ENCODE measurements around the gene ANKRD16.

- TF ChIP-seq, protein P1, sequence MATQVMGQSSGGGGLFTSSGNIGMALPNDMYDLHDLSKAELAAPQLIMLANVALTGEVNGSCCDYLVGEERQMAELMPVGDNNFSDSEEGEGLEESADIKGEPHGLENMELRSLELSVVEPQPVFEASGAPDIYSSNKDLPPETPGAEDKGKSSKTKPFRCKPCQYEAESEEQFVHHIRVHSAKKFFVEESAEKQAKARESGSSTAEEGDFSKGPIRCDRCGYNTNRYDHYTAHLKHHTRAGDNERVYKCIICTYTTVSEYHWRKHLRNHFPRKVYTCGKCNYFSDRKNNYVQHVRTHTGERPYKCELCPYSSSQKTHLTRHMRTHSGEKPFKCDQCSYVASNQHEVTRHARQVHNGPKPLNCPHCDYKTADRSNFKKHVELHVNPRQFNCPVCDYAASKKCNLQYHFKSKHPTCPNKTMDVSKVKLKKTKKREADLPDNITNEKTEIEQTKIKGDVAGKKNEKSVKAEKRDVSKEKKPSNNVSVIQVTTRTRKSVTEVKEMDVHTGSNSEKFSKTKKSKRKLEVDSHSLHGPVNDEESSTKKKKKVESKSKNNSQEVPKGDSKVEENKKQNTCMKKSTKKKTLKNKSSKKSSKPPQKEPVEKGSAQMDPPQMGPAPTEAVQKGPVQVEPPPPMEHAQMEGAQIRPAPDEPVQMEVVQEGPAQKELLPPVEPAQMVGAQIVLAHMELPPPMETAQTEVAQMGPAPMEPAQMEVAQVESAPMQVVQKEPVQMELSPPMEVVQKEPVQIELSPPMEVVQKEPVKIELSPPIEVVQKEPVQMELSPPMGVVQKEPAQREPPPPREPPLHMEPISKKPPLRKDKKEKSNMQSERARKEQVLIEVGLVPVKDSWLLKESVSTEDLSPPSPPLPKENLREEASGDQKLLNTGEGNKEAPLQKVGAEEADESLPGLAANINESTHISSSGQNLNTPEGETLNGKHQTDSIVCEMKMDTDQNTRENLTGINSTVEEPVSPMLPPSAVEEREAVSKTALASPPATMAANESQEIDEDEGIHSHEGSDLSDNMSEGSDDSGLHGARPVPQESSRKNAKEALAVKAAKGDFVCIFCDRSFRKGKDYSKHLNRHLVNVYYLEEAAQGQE (IDR thresholded peaks at IDR 0.05; ENCODE audit: insufficient read depth in 1 of 2, low read depth in 2 of 2, low read length in 2 of 2), result no peak
- TF ChIP-seq POLR2AphosphoS5 (IDR thresholded peaks at IDR 0.05; ENCODE audit: low read depth, low read length), result no peak
These were observed 14.5 kb upstream of the ANKRD16 start for GRCh38 chr10:5904227-5904626.
